ENCODE data around the gene TTC13.

The TTC13 gene

DNA sequence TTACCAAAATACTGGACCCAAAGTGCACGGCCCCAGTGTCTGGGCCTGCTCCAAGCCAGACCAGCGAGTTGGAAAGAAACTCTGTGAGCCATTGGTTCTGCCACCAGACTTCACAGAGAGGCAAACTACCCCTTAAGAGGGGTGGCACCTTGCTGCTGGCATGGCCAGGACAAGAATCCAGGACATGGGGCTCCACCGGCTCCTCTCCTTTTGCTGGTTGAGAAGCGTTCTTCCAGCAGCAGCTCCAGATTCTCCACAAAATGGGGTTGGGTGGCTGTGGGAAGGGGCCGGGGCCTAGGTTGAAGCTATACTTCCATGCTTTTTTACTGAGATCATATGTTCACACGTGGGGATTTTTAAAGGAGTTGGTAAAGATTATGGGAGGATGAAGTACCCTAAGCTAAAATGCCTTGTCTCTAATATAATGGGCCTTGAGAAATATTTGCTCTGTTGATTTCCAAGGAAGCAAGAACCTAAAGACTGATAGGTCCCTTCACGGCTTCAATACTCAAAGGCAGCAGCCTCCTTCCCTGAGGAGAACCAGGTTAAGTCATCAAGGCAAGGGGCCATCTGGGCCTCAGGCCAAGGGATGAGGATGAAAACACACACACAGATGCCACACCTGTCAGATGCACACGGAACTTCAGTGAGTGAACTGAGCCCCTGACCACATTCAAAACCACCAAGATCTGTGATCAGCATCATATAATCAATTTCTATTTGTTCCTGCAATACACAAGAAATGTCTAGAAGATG is 113.4 kb downstream of the TTC13 start:
- TF ChIP-seq, protein P1, sequence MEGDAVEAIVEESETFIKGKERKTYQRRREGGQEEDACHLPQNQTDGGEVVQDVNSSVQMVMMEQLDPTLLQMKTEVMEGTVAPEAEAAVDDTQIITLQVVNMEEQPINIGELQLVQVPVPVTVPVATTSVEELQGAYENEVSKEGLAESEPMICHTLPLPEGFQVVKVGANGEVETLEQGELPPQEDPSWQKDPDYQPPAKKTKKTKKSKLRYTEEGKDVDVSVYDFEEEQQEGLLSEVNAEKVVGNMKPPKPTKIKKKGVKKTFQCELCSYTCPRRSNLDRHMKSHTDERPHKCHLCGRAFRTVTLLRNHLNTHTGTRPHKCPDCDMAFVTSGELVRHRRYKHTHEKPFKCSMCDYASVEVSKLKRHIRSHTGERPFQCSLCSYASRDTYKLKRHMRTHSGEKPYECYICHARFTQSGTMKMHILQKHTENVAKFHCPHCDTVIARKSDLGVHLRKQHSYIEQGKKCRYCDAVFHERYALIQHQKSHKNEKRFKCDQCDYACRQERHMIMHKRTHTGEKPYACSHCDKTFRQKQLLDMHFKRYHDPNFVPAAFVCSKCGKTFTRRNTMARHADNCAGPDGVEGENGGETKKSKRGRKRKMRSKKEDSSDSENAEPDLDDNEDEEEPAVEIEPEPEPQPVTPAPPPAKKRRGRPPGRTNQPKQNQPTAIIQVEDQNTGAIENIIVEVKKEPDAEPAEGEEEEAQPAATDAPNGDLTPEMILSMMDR (conservative IDR thresholded peaks at IDR 0.05; ENCODE audit: low read depth, low read length) = no peak
- no peak for DNase-seq (ENCODE audit: low read depth)
- no peak overlapping the region for H3K4me3 ChIP-seq (ENCODE audit: low read length)

DNA sequence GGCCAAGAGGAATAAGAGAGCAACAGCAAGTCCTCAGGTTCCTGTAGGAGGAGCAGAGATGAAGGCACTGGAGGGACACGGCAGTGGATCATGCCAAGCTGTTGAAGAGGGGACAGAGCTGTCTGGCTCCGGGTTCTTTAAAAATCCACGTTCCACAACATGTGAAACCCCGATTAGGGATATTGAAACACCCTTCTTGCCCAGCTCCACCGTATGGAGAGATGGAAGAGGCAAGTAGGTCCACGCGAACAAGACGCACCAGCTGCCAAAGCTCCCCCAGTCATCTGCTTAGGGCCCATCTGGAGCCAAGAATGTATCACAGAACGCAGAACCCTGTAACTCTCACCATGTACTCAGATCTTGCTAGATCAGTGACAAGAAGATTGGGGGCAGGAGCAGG is 114.2 kb downstream of the TTC13 start:
- DNase-seq (ENCODE audit: low read depth) = no peak

DNA sequence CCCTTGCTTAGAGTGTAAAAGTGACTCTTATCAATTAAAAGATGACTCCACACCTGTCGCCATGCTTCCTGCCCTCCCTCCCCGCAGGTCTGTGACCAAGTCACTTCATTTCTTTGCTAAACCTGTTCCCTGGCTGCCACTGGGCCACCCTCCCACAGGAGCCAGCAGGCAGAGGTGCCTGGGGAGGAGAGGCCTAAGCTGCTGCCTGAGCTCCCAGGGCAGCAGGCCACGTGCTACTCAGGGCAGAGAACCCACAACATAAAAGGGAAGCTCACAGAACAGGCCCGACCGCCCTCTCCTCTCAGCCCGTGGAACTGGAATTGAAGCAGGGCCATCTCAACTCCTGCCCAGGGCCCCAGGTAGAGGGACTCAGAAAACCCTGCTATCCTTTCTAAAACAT is 115.2 kb downstream of the TTC13 start:
- H3K4me3 ChIP-seq (ENCODE audit: low read length) = no peak overlapping the region
- TF ChIP-seq, protein P1 (conservative IDR thresholded peaks at IDR 0.05; ENCODE audit: low read depth, low read length) = no peak
- DNase-seq (ENCODE audit: low read depth) = no peak

More for the DNA sequence above, 114.2 kb downstream of the TTC13 start:
- H3K4me3 ChIP-seq (ENCODE audit: low read length) = no peak overlapping the region
- TF ChIP-seq, protein P1 (conservative IDR thresholded peaks at IDR 0.05; ENCODE audit: low read depth, low read length) = no peak

DNA sequence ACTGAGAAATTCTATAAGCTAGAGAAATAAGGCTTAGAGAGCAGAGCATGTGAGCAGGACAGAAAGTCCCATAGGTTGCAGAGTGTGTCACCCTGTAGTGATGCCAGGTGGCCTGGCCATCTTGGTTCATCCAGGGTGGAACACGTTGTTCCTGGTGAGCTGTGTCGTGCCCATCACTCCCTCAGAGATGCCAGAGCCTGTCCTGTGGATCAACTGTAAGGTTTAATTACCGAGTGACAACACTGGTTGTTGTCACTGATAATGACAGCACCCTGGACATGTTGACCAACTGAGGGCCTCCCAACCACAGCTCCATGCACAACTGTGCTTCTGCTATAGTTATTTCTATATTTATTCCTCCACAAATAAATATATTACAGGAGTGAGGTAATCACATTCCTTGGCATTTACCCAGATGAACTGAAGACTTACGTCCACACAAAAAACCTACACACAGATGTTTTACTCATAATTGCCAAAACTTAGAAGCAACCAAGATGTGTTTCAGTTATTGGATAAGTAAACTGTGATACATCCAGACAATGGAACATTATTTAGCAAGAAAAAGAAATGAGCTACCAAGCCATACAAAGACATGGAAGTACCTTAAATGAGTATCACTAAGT is 116.6 kb downstream of the TTC13 start:
- no peak for DNase-seq (ENCODE audit: low read depth)
- TF ChIP-seq, protein P1 (conservative IDR thresholded peaks at IDR 0.05; ENCODE audit: low read depth, low read length) = no peak
- no peak overlapping the region for H3K4me3 ChIP-seq (ENCODE audit: low read length)

DNA sequence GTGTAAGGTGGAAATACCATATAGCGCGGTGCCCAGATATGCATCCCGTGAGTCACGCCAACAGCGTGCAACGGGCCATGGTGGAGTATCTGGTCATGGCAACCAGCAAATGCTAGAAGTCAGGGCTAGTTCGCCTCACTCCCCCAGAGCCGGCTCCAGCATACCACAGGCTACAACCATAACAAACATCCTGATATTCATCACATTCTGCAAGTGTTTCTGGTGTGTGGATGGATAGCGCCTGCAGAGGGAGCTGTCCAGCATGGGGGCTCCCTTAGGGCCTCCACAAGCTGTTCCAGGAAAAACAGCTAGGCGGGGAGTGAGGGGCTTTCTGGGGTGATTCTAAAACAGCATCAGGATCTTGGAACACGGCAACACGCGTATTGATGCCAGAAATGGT is 117.2 kb downstream of the TTC13 start:
- TF ChIP-seq, protein P1 (conservative IDR thresholded peaks at IDR 0.05; ENCODE audit: low read depth, low read length) = peak; percentile 29
- H3K4me3 ChIP-seq (ENCODE audit: low read length) = no peak overlapping the region
- no peak for DNase-seq (ENCODE audit: low read depth)

DNA sequence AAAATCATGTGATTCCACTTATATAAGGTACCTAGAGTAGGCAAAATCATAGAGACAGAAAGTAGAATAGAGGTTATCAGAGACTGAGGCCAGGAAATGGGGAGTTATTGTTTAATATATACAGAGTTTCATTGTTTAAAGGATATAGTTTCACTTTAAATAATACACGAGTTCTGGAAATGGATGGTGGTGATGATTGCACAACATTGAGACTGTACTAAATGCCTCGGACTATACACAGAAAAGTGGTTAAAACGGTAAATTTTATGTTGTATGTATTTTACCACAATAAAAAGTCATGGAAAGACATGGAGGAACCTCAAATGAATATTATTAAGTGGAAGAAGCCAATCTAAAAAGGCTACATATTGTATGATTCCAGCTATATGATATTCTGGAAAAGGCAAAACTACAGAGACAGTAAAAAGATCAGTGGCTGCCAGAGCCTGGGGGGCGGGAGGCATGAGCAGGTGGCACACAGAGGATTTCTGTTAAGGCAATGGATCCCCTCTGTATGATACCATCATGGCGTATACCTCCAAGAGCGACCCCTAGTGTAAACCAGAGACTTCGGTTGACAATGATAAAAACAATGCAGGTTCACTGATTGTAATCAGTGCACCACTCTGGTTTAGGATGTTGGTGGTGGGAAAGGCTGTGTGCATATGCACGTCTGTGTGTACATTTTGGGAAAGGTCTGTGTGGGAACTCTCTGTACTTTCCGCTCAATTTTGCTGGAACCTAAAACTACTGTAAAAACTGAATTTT is 117.9 kb downstream of the TTC13 start:
- H3K4me3 ChIP-seq (ENCODE audit: low read length) = no peak overlapping the region
- no peak for DNase-seq (ENCODE audit: low read depth)
- TF ChIP-seq, protein P1 (conservative IDR thresholded peaks at IDR 0.05; ENCODE audit: low read depth, low read length) = no peak
